Pulmonary artery endothelial cell (primary cell): ENCODE measurements around the gene TKT. TPM values are rescaled to one million over a fixed set of nuclear protein-coding genes. Genes with fewer than 3 reads are reported as not detected.

ENCODE experiments used
- DNase-seq: peaks from one replicate; pipeline ENCODE4 v3.0.0-alpha.2; 2011; ENCODE audit warnings: low read depth, low spot score
- total RNA-seq: library from RNA; depleted of rRNA; stranded (reverse); fragments of >200 nt; gene quantifications from 2 replicates; pipeline ENCODE4 v1.2.3, GENCODE V29; 2014

Gene TKT
- total RNA-seq, 1 donor from 2014 or later: 702 TPM

GRCh38 chr3:53198256-53198977, 57.4 kb downstream of the TKT start:
- DNase-seq: no peak

GRCh38 chr3:53196575-53197407, 59.0 kb downstream of the TKT start:
- DNase-seq: no peak

GRCh38 chr3:53195602-53196574, 59.9 kb downstream of the TKT start:
- DNase-seq: no peak

GRCh38 chr3:53195066-53195450, 60.8 kb downstream of the TKT start:
- no peak for DNase-seq

- DNase-seq: no peak
Observed at GRCh38 chr3:53194210-53195065, 61.4 kb downstream of the TKT start.

- DNase-seq: no peak
Observed at GRCh38 chr3:53193466-53194209, 62.2 kb downstream of the TKT start.

- DNase-seq: no peak
Observed at GRCh38 chr3:53192608-53193007, 63.2 kb downstream of the TKT start.

- no peak for DNase-seq
Observed at GRCh38 chr3:53191836-53192480, 63.9 kb downstream of the TKT start.

- no peak for DNase-seq
Observed at GRCh38 chr3:53190659-53191058, 65.2 kb downstream of the TKT start.

GRCh38 chr3:53189276-53189675, 66.5 kb downstream of the TKT start:
- no peak for DNase-seq

- DNase-seq: no peak
Observed at GRCh38 chr3:53188720-53189119, 67.1 kb downstream of the TKT start.

- DNase-seq: no peak
Observed at GRCh38 chr3:53188136-53188685, 67.6 kb downstream of the TKT start.

GRCh38 chr3:53187430-53187829, 68.4 kb downstream of the TKT start:
- DNase-seq: no peak

GRCh38 chr3:53186726-53187125, 69.1 kb downstream of the TKT start:
- no peak for DNase-seq

GRCh38 chr3:53185761-53186465, 69.9 kb downstream of the TKT start:
- DNase-seq: no peak

GRCh38 chr3:53184701-53185100, 71.1 kb downstream of the TKT start:
- DNase-seq: no peak

GRCh38 chr3:53183514-53183913, 72.3 kb downstream of the TKT start:
- no peak for DNase-seq

GRCh38 chr3:53182764-53183355, 73.0 kb downstream of the TKT start:
- no peak for DNase-seq
